Parathyroid adenoma (tissue), 2 donors: ENCODE data around the gene VPS18.

Experiments used
- H2AFZ ChIP-seq: fragments of 300-600 bp; sonication (generic); one replicate; pipeline ENCODE4 v1.7.0; 2017; ENCODE audit warnings: antibody characterized with exemption, mild to moderate bottlenecking
- H3K27ac ChIP-seq: fragments of 300-600 bp; sonication (generic); one replicate; pipeline ENCODE4 v1.7.0; 2017
- H3K27me3 ChIP-seq: fragments of 300-600 bp; sonication (generic); one replicate; pipeline ENCODE4 v1.7.0; 2017; ENCODE audit warnings: low read length; ENCODE audit not compliant: control insufficient read depth, insufficient read depth
- H3K36me3 ChIP-seq: fragments of 300-600 bp; sonication (generic); one replicate; pipeline ENCODE4 v1.7.0; 2017; ENCODE audit warnings: low read length; ENCODE audit not compliant: control insufficient read depth, insufficient read depth
- H3K4me1 ChIP-seq: fragments of 300-600 bp; sonication (generic); one replicate; pipeline ENCODE4 v1.7.0; 2017; ENCODE audit warnings: control low read depth
- H3K4me2 ChIP-seq: fragments of 300-600 bp; sonication (generic); one replicate; pipeline ENCODE4 v1.7.0; 2017; ENCODE audit warnings: low read length
- H3K4me3 ChIP-seq: fragments of 300-600 bp; sonication (generic); one replicate; pipeline ENCODE4 v1.7.0; 2017; ENCODE audit warnings: low read depth, low read length
- H3K79me2 ChIP-seq: fragments of 300-600 bp; sonication (generic); one replicate; pipeline ENCODE4 v1.7.0; 2017; ENCODE audit warnings: control low read depth
- H3K9ac ChIP-seq: fragments of 300-600 bp; sonication (generic); one replicate; pipeline ENCODE4 v1.7.0; 2017; ENCODE audit warnings: mild to moderate bottlenecking
- H3K9me3 ChIP-seq: fragments of 300-600 bp; sonication (generic); one replicate; pipeline ENCODE4 v1.7.0; 2017; ENCODE audit warnings: low read length; ENCODE audit not compliant: control insufficient read depth
- CTCF ChIP-seq: fragments of 300-600 bp; sonication (generic); IDR thresholded peaks from one replicate; pipeline ENCODE4 v1.7.0; 2017; ENCODE audit warnings: antibody characterized with exemption, mild to moderate bottlenecking
- donor health status: primary hyperparathyroidism.

The VPS18 gene

GRCh38 chr15:40937762-40938535 is 43.7 kb downstream of the VPS18 start:
- Histone ChIP-seq H3K4me2 (peak overlapping the region; percentile 17), H3K36me3 (no peaks in the 10 kb centered on the region), H3K27me3 (no peaks in the 10 kb centered on the region), H3K4me3 (no peak overlapping the region), H2AFZ (peak overlapping the region; percentile 56), H3K9me3 (no peaks in the 10 kb centered on the region), H3K4me1 (peaks cover 2% of the 10 kb centered on the region), H3K9ac (no peak overlapping the region), H3K27ac (no peak overlapping the region), H3K79me2 (no peaks in the 10 kb centered on the region)
- TF ChIP-seq CTCF: peak; percentile 59

DNA sequence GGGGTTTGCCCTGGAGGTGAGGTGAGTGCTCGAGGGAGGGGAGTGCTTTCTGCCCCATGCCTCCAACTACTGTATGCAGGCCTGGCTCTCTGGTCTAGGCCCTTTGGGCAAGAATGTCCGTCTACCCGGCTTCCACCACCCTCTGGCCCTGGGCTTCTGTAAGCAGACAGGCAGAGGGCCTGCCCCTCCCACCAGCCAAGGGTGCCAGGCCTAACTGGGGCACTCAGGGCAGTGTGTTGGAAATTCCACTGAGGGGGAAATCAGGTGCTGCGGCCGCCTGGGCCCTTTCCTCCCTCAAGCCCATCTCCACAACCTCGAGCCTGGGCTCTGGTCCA is 44.3 kb downstream of the VPS18 start:
- Histone ChIP-seq H3K27me3 (no peaks in the 10 kb centered on the region), H3K9me3 (no peaks in the 10 kb centered on the region), H3K4me1 (peaks cover 2% of the 10 kb centered on the region), H3K36me3 (no peaks in the 10 kb centered on the region), H3K4me2 (no peak overlapping the region), H3K4me3 (no peak overlapping the region), H2AFZ (peak overlapping the region; percentile 56), H3K79me2 (no peaks in the 10 kb centered on the region), H3K9ac (no peak overlapping the region), H3K27ac (no peak overlapping the region)
- TF ChIP-seq CTCF: no peak

GRCh38 chr15:40940296-40940801 is 46.1 kb downstream of the VPS18 start:
- Histone ChIP-seq H3K4me3 (no peak overlapping the region), H3K36me3 (no peaks in the 10 kb centered on the region), H3K4me1 (peaks cover 2% of the 10 kb centered on the region), H3K27me3 (no peaks in the 10 kb centered on the region), H3K9me3 (no peaks in the 10 kb centered on the region), H3K4me2 (no peak overlapping the region), H3K27ac (peak overlapping the region; percentile 69), H2AFZ (no peak overlapping the region), H3K9ac (no peak overlapping the region), H3K79me2 (no peaks in the 10 kb centered on the region)
- no peak for TF ChIP-seq CTCF

GRCh38 chr15:40941068-40941527 is 46.8 kb downstream of the VPS18 start:
- Histone ChIP-seq H3K9me3 (no peaks in the 10 kb centered on the region), H2AFZ (peak overlapping the region; percentile 73), H3K9ac (no peak overlapping the region), H3K4me2 (peak overlapping the region; percentile 78), H3K36me3 (no peaks in the 10 kb centered on the region), H3K27ac (peak overlapping the region; percentile 69), H3K27me3 (no peaks in the 10 kb centered on the region), H3K4me1 (peaks cover 2% of the 10 kb centered on the region), H3K4me3 (peak overlapping the region; percentile 47), H3K79me2 (no peaks in the 10 kb centered on the region)
- no peak for TF ChIP-seq CTCF
